ENCODE measurements around the gene AMN.

DNA sequence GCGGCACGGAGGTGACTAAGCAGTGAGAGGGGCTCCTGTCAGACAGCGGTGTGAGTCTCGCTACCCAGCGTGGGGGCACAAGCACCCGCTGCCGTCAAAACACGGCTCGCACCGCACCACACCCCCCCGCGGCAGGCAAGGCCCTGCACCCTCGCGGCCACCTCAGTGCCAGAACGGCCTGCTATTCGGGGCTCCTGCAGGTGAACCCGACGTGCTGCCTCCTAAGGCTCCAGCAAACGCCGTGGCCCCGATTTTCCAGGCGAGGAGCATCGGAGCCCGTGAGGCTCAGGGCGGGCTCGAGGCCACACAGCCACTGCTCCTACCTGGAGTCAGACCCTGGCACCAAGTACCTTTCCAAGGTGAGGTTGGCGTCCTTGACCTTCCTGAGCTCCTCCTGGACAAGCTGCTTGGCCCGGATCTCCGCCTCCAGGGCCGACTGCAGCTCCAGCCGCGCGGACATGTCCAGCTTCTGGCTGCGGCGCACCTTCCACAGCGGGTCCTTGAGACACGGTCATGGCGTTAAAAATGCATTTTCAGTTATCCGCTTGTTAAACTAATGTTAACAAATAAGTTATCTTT, 41.8 kb downstream of the AMN start:
- no peak for TF ChIP-seq POLR2AphosphoS5 (IDR thresholded peaks at IDR 0.05)
- TF ChIP-seq, protein P1, sequence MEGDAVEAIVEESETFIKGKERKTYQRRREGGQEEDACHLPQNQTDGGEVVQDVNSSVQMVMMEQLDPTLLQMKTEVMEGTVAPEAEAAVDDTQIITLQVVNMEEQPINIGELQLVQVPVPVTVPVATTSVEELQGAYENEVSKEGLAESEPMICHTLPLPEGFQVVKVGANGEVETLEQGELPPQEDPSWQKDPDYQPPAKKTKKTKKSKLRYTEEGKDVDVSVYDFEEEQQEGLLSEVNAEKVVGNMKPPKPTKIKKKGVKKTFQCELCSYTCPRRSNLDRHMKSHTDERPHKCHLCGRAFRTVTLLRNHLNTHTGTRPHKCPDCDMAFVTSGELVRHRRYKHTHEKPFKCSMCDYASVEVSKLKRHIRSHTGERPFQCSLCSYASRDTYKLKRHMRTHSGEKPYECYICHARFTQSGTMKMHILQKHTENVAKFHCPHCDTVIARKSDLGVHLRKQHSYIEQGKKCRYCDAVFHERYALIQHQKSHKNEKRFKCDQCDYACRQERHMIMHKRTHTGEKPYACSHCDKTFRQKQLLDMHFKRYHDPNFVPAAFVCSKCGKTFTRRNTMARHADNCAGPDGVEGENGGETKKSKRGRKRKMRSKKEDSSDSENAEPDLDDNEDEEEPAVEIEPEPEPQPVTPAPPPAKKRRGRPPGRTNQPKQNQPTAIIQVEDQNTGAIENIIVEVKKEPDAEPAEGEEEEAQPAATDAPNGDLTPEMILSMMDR (IDR thresholded peaks at IDR 0.05), result no peak
- TF ChIP-seq POLR2A (IDR thresholded peaks at IDR 0.05; ENCODE audit: low read depth), result no peak
